HL-60 (cell line): Measurements from ENCODE around the gene EP400.

Experiments
- DNase-seq, 2 experiments: peaks; one replicate each; pipeline ENCODE4 v3.0.0-alpha.2; 2010 to 2020; ENCODE audit warnings: low read depth in 1 of 2, low spot score in 1 of 2
- H3K27ac ChIP-seq: fragments of 250-450 bp; sonication (Bioruptor Pico); replicated peaks from 2 replicates; pipeline ENCODE4 v1.5.1; 2020; ENCODE audit warnings: mild to moderate bottlenecking, moderate library complexity
- H3K27me3 ChIP-seq: fragments of 250-450 bp; sonication (Bioruptor Pico); 2 replicates; pipeline ENCODE4 v1.5.1; 2021; ENCODE audit warnings: mild to moderate bottlenecking, moderate library complexity; ENCODE audit not compliant: insufficient read depth, poor library complexity, severe bottlenecking
- H3K4me3 ChIP-seq: replicated peaks from 2 replicates; pipeline ENCODE4 v1.5.1; 2011; ENCODE audit warnings: mild to moderate bottlenecking, control low read depth, low read length; ENCODE audit not compliant: insufficient read depth
- GABPA ChIP-seq: IDR thresholded peaks from 2 replicates; pipeline ENCODE4 v1.6.1; 2012; ENCODE audit warnings: low read depth
- POLR2AphosphoS5 ChIP-seq: IDR thresholded peaks from 2 replicates; pipeline ENCODE4 v1.6.1; 2012; ENCODE audit warnings: low read depth
- SPI1 ChIP-seq: IDR thresholded peaks from 2 replicates; pipeline ENCODE4 v1.6.1; 2012; ENCODE audit warnings: low read depth, mild to moderate bottlenecking, borderline replicate concordance
- TF ChIP-seq, protein P1 (sequence below): IDR thresholded peaks from 2 replicates; pipeline ENCODE4 v1.6.1; 2012; ENCODE audit warnings: low read depth; ENCODE audit not compliant: insufficient replicate concordance
- TF ChIP-seq, protein P2 (sequence below): IDR thresholded peaks from one replicate; pipeline ENCODE4 v1.5.1; 2011; ENCODE audit warnings: low read length, control low read depth, inconsistent platforms; ENCODE audit not compliant: insufficient read depth

Gene EP400

GRCh38 chr12:132024758-132025157 lies 75.0 kb downstream of the EP400 start:
- peak overlapping the region; percentile 80 for H3K27ac ChIP-seq
- H3K27me3 ChIP-seq = no peaks in the 10 kb centered on the region
- no peak overlapping the region for H3K4me3 ChIP-seq
- TF ChIP-seq, protein P1, sequence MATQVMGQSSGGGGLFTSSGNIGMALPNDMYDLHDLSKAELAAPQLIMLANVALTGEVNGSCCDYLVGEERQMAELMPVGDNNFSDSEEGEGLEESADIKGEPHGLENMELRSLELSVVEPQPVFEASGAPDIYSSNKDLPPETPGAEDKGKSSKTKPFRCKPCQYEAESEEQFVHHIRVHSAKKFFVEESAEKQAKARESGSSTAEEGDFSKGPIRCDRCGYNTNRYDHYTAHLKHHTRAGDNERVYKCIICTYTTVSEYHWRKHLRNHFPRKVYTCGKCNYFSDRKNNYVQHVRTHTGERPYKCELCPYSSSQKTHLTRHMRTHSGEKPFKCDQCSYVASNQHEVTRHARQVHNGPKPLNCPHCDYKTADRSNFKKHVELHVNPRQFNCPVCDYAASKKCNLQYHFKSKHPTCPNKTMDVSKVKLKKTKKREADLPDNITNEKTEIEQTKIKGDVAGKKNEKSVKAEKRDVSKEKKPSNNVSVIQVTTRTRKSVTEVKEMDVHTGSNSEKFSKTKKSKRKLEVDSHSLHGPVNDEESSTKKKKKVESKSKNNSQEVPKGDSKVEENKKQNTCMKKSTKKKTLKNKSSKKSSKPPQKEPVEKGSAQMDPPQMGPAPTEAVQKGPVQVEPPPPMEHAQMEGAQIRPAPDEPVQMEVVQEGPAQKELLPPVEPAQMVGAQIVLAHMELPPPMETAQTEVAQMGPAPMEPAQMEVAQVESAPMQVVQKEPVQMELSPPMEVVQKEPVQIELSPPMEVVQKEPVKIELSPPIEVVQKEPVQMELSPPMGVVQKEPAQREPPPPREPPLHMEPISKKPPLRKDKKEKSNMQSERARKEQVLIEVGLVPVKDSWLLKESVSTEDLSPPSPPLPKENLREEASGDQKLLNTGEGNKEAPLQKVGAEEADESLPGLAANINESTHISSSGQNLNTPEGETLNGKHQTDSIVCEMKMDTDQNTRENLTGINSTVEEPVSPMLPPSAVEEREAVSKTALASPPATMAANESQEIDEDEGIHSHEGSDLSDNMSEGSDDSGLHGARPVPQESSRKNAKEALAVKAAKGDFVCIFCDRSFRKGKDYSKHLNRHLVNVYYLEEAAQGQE = no peak
- no peak for TF ChIP-seq SPI1
- TF ChIP-seq, protein P2, sequence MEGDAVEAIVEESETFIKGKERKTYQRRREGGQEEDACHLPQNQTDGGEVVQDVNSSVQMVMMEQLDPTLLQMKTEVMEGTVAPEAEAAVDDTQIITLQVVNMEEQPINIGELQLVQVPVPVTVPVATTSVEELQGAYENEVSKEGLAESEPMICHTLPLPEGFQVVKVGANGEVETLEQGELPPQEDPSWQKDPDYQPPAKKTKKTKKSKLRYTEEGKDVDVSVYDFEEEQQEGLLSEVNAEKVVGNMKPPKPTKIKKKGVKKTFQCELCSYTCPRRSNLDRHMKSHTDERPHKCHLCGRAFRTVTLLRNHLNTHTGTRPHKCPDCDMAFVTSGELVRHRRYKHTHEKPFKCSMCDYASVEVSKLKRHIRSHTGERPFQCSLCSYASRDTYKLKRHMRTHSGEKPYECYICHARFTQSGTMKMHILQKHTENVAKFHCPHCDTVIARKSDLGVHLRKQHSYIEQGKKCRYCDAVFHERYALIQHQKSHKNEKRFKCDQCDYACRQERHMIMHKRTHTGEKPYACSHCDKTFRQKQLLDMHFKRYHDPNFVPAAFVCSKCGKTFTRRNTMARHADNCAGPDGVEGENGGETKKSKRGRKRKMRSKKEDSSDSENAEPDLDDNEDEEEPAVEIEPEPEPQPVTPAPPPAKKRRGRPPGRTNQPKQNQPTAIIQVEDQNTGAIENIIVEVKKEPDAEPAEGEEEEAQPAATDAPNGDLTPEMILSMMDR = no peak
- TF ChIP-seq GABPA = no peak
- TF ChIP-seq POLR2AphosphoS5 = peak; percentile 72; the same call in 1 of the 2 replicates
- DNase-seq = peak; percentile 82 to 94

- DNase-seq = no peak
- no peak overlapping the region for H3K4me3 ChIP-seq
- TF ChIP-seq, protein P1 = no peak
- TF ChIP-seq POLR2AphosphoS5 (no peak), GABPA (no peak), SPI1 (no peak)
- TF ChIP-seq, protein P2 = no peak
- no peaks in the 10 kb centered on the region for H3K27me3 ChIP-seq
- H3K27ac ChIP-seq = peak overlapping the region; percentile 80
Observed at GRCh38 chr12:132025526-132025925, 75.8 kb downstream of the EP400 start.

DNA sequence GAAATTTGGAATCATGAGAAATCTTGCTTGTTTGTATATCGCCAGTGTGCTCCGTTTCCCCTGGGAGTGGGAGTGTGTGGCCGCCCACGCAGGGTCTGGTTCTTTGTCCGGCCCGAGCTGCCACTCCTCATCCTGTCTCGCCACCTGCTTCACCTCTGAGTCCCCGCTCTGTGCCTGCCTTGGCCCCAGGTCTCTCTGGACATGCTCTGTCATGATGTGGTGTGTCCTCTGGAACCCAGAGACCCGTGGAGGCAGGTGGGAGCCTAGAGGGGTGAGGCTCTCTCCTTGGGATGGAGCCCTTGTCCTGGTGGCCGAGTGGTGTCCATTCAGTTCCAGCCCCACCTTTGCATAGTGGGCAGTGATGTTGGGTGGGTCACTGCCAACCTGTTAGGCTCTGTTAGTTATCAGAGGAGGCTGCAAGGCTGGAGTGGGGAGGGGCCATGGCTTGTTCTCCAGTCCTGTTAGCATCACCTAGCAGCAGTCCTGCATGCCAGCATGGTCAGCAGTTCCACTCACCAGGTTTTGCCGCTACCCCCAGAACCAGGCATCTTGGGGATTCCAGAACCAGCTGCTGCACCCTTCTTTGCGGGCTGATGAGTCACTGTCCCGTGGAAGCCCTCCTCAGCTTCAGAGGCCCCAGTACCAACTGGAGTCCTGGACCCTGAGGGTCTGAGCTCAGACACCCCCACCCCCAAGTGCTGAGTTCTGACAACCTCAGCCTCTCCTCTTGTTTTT lies 76.5 kb downstream of the EP400 start:
- H3K4me3 ChIP-seq = no peak overlapping the region
- no peak for TF ChIP-seq POLR2AphosphoS5
- no peak for TF ChIP-seq SPI1
- TF ChIP-seq GABPA = no peak
- TF ChIP-seq, protein P2 = no peak
- TF ChIP-seq, protein P1 = no peak
- no peaks in the 10 kb centered on the region for H3K27me3 ChIP-seq
- no peak overlapping the region for H3K27ac ChIP-seq
- DNase-seq = no peak
